Measurements from ENCODE around the gene MPL.
"Not testable (repeated sequence)": the region's sequence is repeated elsewhere in the genome, so short reads cannot be mapped to it uniquely, and the experiment has no call there.

Gene MPL

GRCh38 chr1:43367904-43368645, 30.5 kb downstream of the MPL start, which contains the start of gene ELOVL1 (continued):
- TF ChIP-seq HIC1 (tag by site-specific recombination; IDR thresholded peaks at IDR 0.05), result peak; percentile 8; the same call in 1 of the 2 replicates
- no peak for TF ChIP-seq HOXC10 (CRISPR knock-in tag; IDR thresholded peaks at IDR 0.05)
- TF ChIP-seq ZNF416 (tag by site-specific recombination; IDR thresholded peaks at IDR 0.05), result no peak
- TF ChIP-seq ZNF2 (tag by site-specific recombination; IDR thresholded peaks at IDR 0.05), result peak; percentile 91
- TF ChIP-seq ZNF747 (tag by site-specific recombination; IDR thresholded peaks at IDR 0.05), result no peak
- TF ChIP-seq ZNF18 (tag by site-specific recombination; IDR thresholded peaks at IDR 0.05), result peak; percentile 47; the same call in 1 of the 2 replicates
- 0 out of 2 replicates have a peak, but pooled peaks have one; percentile 77 for TF ChIP-seq ZSCAN23 (tag by site-specific recombination; IDR thresholded peaks at IDR 0.05)
- TF ChIP-seq ZBTB44 (tag by site-specific recombination; IDR thresholded peaks at IDR 0.05), result no peak; the same call in 1 of the 2 replicates

GRCh38 chr1:43368646-43369020, 31.0 kb downstream of the MPL start:
- no peak for TF ChIP-seq ZNF654 (tag by site-specific recombination; IDR thresholded peaks at IDR 0.05; ENCODE audit: low read depth)
- 0 out of 2 replicates have a peak, but pooled peaks have one; percentile 19 for TF ChIP-seq ZNF366 (tag by site-specific recombination; conservative IDR thresholded peaks at IDR 0.05)
- no peak for TF ChIP-seq ZNF777 (tag by site-specific recombination; IDR thresholded peaks at IDR 0.05; ENCODE audit: borderline replicate concordance)
- no peak for TF ChIP-seq ZNF404 (tag by site-specific recombination; IDR thresholded peaks at IDR 0.05)
- ChIA-PET POLR2A (interaction anchor here (1.0 to 2.7 kb wide), 9 partner anchors 9 to 78 kb away, joined by 3 to 34 read pairs (median 4); partner anchors contain the start of genes CDC20, MED8 and SZT2), CTCF (interaction anchor here (0.6 to 1.6 kb wide), 6 partner anchors 8 to 1510 kb away, joined by 3 to 8 read pairs (median 4); partner anchors contain the start of gene CDC20)
- H3K27ac ChIP-seq (ENCODE audit: extremely low read depth, low read depth, low read length), result peak overlapping the region; percentile 92
- H3K4me3 ChIP-seq (ENCODE audit: low read depth, low read length), result peak overlapping the region; percentile 53
- H3K4me1 ChIP-seq (ENCODE audit: control insufficient read depth, insufficient read depth, low read length), result peaks cover 8% of the 10 kb centered on the region; the same call in 1 of the 2 replicates
- H3K36me3 ChIP-seq (ENCODE audit: control insufficient read depth in 2 of 2, insufficient read depth in 1 of 2, low read length in 2 of 2), result peaks cover 0 to 23% of the 10 kb centered on the region in 2 experiments; a peak in 1 of 3 replicates
- no peaks in the 10 kb centered on the region for H3K9me3 ChIP-seq (ENCODE audit: control insufficient read depth, insufficient read depth, low read depth, low read length)

- TF ChIP-seq ZNF121 (tag by site-specific recombination; IDR thresholded peaks at IDR 0.05), result peak; percentile 93
These were observed 32.2 kb downstream of the MPL start for GRCh38 chr1:43369779-43370178.

More at GRCh38 chr1:43369779-43370178, 32.2 kb downstream of the MPL start:
- ChIA-PET POLR2A (interaction anchor here (0.7 to 1.8 kb wide), 3 partner anchors 12 to 72 kb away, joined by 3 to 4 read pairs (median 3); no protein-coding TSS in a partner anchor), CTCF (interaction anchor here (1.4 kb wide), 1 partner anchor 45 kb away, joined by 3 read pairs; no protein-coding TSS in a partner anchor)
- H3K9me3 ChIP-seq (ENCODE audit: control insufficient read depth, insufficient read depth, low read depth, low read length); H3K27ac ChIP-seq (ENCODE audit: extremely low read depth, low read depth, low read length); H3K4me3 ChIP-seq (ENCODE audit: low read depth, low read length); H3K4me1 ChIP-seq (ENCODE audit: control insufficient read depth, insufficient read depth, low read length): not testable (repeated sequence)
- peaks cover 0 to 12% of the 10 kb centered on the region in 2 experiments; a peak in 1 of 3 replicates for H3K36me3 ChIP-seq (ENCODE audit: control insufficient read depth in 2 of 2, insufficient read depth in 1 of 2, low read length in 2 of 2)

Data from HEK293 (cell line).